Ovary (tissue), 9 donors: ENCODE results near the gene ANTXRL. TPM values are rescaled to one million over a fixed set of nuclear protein-coding genes. Genes with fewer than 3 reads are reported as not detected.
"Not testable (repeated sequence)": the region's sequence is repeated elsewhere in the genome, so short reads cannot be mapped to it uniquely, and the experiment has no call there.

ENCODE experiments used
- DNase-seq, 5 donors: peaks; one replicate each; pipeline ENCODE4 v3.0.0-alpha.2; 2019 to 2020
- H3K27ac ChIP-seq, 2 donors: fragments of 200-600 bp; one replicate each; pipeline versions ENCODE4 v1.5.1 to v1.8.0; 2019 to 2022
- H3K27me3 ChIP-seq: fragments of 200-600 bp; one replicate; pipeline ENCODE4 v1.8.0; 2022
- H3K36me3 ChIP-seq: fragments of 200-600 bp; sonication (generic); one replicate; pipeline ENCODE4 v1.5.1; 2019
- H3K4me1 ChIP-seq: one replicate; pipeline ENCODE4 v1.8.1; 2013; ENCODE audit warnings: mild to moderate bottlenecking, moderate library complexity; ENCODE audit not compliant: insufficient read depth
- H3K4me3 ChIP-seq: fragments of 200-600 bp; sonication (generic); one replicate; pipeline ENCODE4 v1.5.1; 2017
- H3K9me3 ChIP-seq, 2 donors: fragments of 200-600 bp in 1 of 2; sonication (generic) in 1 of 2; one replicate each; pipeline versions ENCODE4 v1.5.1 to v1.8.1; 2013 to 2019; ENCODE audit warnings: mild to moderate bottlenecking in 1 of 2, moderate library complexity in 1 of 2
- EP300 ChIP-seq: sonication (generic); formaldehyde crosslinking; IDR thresholded peaks from one replicate; pipeline ENCODE4 v1.6.1; 2017; ENCODE audit warnings: antibody characterized with exemption
- POLR2A ChIP-seq: fragments of 450-650 bp; IDR thresholded peaks from one replicate; pipeline ENCODE4 v1.6.1; 2017; ENCODE audit warnings: antibody characterized with exemption, mild to moderate bottlenecking, moderate library complexity
- whole genome bisulfite sequencing, 3 donors: extraction: QIAGEN DNeasy Blood & Tissue Kit in 1 of 3; methylation state at CpG; one replicate each; pipeline versions ENCODE4 v1.1.5 to v1.1.7; 2013 to 2017; 5-methylcytosine and 5-hydroxymethylcytosine counted together
- intact Hi-C, 4 donors: fragments of 100-400 bp; cut with DNase I; formaldehyde crosslinking; loops; one replicate each; pipeline versions ENCODE4 v1.11.0 to v1.15.1; 2022 to 2023
- polyA plus RNA-seq, 2 donors: library from polyadenylated mRNA; stranded (reverse); fragments of 200-250 nt in 1 of 2; fragments of 350-450 nt in 1 of 2; fragmentation: Illumina TruSeq in 1 of 2; extraction: RNeasy Lipid Tissue Mini Kit (QIAGEN cat#74804) in 1 of 2; gene quantifications; one replicate each; pipeline ENCODE4 v1.2.3, GENCODE V29; 2013 to 2014
- total RNA-seq, 7 donors: library from RNA; depleted of rRNA in 2 of 7; stranded (reverse); fragments of >200 nt in 2 of 7; fragmentation: NEBNext Ultra II Directional in 3 of 7; extraction: Animal tissue kit (Norgen Biotek cat#: 25700) in 3 of 7; gene quantifications; one replicate each; pipeline versions ENCODE4 v1.1.0 to v1.2.4, GENCODE V29; 2016 to 2023
- TF ChIP-seq, protein P1 (sequence below), 3 donors: fragments of 450-650 bp in 2 of 3; fragments of 200-600 bp in 1 of 3; IDR thresholded peaks; one replicate each; pipeline versions ENCODE4 v1.5.1 to v1.8.0; 2016 to 2022; ENCODE audit warnings: antibody characterized with exemption in 3 of 3, mild to moderate bottlenecking in 1 of 3
- donor health status: DM: no; HTN: no; CAD: no; lungs with moderate emphysema.
- donor health status: DM: no; HTN: no; CAD: no.
- donor health status: Bipolar disorder and iron deficiency.
- donor health status: DM: yes; HTN: yes; CAD: no.
- donor health status: DM: no; HTN: no; CAD: no.
- donor health status: DM: yes; HTN: yes; CAD: no.

Gene ANTXRL
- total and polyA plus RNA-seq, 9 donors: 0.51 TPM; not detected in 8

DNA sequence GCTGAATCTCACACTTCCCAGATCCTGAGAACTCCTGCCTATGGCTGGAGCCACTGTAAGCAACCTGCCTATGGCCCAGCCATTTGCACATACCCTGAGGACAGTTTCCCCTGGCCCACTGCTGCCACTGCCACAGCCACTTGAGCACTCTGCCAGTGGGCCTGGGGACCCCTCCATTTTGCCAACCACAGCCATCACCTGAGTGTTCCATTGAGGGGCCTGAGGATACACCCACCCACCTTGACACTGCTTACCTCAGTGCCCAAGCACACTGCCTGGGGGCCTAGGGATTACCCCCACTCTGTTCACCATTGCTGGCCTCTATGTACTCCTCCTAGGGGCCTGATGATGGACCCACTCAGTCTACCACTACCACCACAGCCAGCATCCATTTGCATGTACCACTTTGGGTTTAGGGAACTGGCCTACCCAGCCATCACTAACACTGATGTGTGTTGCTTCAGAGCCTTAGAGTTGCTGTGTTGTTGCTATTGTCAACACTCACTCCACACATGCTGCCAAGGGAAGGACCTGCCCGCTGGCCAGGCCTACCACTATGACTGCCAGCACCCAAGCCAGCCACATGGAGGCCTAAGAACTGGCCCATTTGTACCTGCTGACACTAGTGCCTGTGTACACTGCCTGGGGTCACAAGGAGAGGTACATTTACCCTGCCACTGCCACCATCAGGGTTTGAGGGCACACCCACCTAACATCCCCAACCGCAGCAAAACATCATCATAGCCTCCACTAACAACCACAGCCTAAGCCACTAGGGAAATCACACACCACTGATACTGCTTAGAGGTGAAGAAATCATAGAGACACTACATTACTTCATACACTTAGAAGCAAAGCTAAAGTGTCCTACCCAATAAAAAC lies 45.9 kb upstream of the ANTXRL start:
- WGBS, 3 donors: 86 to 96% (median 92%) methylated on average over 2 of the region's 2 CpGs
- H3K9me3 ChIP-seq: no peaks in the 10 kb centered on the region
- H3K4me3 ChIP-seq: no peak overlapping the region
- H3K36me3 ChIP-seq: no peaks in the 10 kb centered on the region
- peak in 1 of 5 donors; percentile 1 for DNase-seq
- TF ChIP-seq EP300 (no peak), POLR2A (no peak)
- TF ChIP-seq, protein P1, sequence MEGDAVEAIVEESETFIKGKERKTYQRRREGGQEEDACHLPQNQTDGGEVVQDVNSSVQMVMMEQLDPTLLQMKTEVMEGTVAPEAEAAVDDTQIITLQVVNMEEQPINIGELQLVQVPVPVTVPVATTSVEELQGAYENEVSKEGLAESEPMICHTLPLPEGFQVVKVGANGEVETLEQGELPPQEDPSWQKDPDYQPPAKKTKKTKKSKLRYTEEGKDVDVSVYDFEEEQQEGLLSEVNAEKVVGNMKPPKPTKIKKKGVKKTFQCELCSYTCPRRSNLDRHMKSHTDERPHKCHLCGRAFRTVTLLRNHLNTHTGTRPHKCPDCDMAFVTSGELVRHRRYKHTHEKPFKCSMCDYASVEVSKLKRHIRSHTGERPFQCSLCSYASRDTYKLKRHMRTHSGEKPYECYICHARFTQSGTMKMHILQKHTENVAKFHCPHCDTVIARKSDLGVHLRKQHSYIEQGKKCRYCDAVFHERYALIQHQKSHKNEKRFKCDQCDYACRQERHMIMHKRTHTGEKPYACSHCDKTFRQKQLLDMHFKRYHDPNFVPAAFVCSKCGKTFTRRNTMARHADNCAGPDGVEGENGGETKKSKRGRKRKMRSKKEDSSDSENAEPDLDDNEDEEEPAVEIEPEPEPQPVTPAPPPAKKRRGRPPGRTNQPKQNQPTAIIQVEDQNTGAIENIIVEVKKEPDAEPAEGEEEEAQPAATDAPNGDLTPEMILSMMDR (IDR thresholded peaks at IDR 0.05): no peak
- no peaks in the 10 kb centered on the region for H3K4me1 ChIP-seq
- no peaks in the 10 kb centered on the region for H3K27me3 ChIP-seq
- intact Hi-C loops: no loop called here
- no peak overlapping the region for H3K27ac ChIP-seq

- peak in 1 of 5 donors; percentile 1 for DNase-seq
- intact Hi-C loops: no loop called here
- no peaks in the 10 kb centered on the region for H3K36me3 ChIP-seq
- H3K27ac ChIP-seq: no peak overlapping the region
- TF ChIP-seq EP300: no peak
- TF ChIP-seq, protein P1 (IDR thresholded peaks at IDR 0.05): no peak
- no peaks in the 10 kb centered on the region for H3K9me3 ChIP-seq
- no peaks in the 10 kb centered on the region for H3K27me3 ChIP-seq
- no peak overlapping the region for H3K4me3 ChIP-seq
- H3K4me1 ChIP-seq: no peaks in the 10 kb centered on the region
- 89 to 91% (median 89%) methylated on average over 9 of the region's 9 CpGs for WGBS, 3 donors
Measured at GRCh38 chr10:46245381-46245900, 41.4 kb upstream of the ANTXRL start.

- H3K4me3 ChIP-seq, H3K9me3 ChIP-seq, H3K36me3 ChIP-seq, H3K27ac ChIP-seq, H3K4me1 ChIP-seq, H3K27me3 ChIP-seq, intact Hi-C loops, DNase-seq: not testable (repeated sequence)
- WGBS, 3 donors: 70 to 76% (median 73%) methylated on average over 10 of the region's 10 CpGs
Measured at GRCh38 chr10:46246400-46247180, 40.2 kb upstream of the ANTXRL start.

DNA sequence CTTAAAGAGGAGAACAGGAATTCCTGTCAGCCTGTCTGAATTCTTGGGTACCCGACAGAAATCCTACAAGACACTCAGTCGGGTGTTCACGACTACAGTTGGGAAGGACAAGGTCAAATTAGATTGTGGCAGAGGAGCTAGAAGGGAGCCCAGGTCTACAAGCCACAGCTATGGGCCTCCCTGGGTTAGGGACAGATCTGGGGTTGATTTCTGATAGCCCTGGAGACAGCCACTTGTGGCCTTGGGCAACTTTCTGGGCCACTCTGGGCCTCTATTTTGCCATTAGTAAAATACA lies 39.7 kb upstream of the ANTXRL start:
- Histone ChIP-seq H3K27ac (no peak overlapping the region), H3K27me3 (no peaks in the 10 kb centered on the region), H3K9me3 (no peaks in the 10 kb centered on the region), H3K4me3 (no peak overlapping the region), H3K4me1 (no peaks in the 10 kb centered on the region), H3K36me3 (no peaks in the 10 kb centered on the region)
- DNase-seq: no peak
- 86 to 100% (median 89%) methylated on average over 3 of the region's 3 CpGs for WGBS, 3 donors
- no peak for TF ChIP-seq EP300
- TF ChIP-seq, protein P1 (IDR thresholded peaks at IDR 0.05): no peak
- TF ChIP-seq POLR2A: no peak
- intact Hi-C loops: no loop called here
